H9 (cell line): ENCODE results near the gene EXOG. TPM values are rescaled to one million over a fixed set of nuclear protein-coding genes. Genes with fewer than 3 reads are reported as not detected.
A peak's percentile ranks its signal among the peaks of the same experiment; 100 is the strongest.

Experiments used
- DNase-seq: peaks from one replicate; pipeline ENCODE4 v3.0.0-alpha.2; 2017
- H2AFZ ChIP-seq: one replicate; pipeline ENCODE4 v1.6.1; 2013; ENCODE audit warnings: mild to moderate bottlenecking, low read length, control low read depth, moderate library complexity
- H2AK5ac ChIP-seq: 2 replicates; pipeline ENCODE4 v1.6.1; 2013; ENCODE audit warnings: low read length, control low read depth, mixed read lengths; ENCODE audit not compliant: insufficient read length
- H2BK120ac ChIP-seq: one replicate; pipeline ENCODE4 v1.6.1; 2013; ENCODE audit warnings: low read depth, mild to moderate bottlenecking, low read length, control low read depth, inconsistent platforms; ENCODE audit not compliant: poor library complexity, severe bottlenecking
- H2BK12ac ChIP-seq: 2 replicates; pipeline ENCODE4 v1.6.1; 2013; ENCODE audit warnings: low read length, control low read depth, mixed read lengths, low read depth; ENCODE audit not compliant: insufficient read length
- H2BK15ac ChIP-seq: 2 replicates; pipeline ENCODE4 v1.6.1; 2013; ENCODE audit warnings: low read depth, low read length, control low read depth
- H2BK20ac ChIP-seq: one replicate; pipeline ENCODE4 v1.6.1; 2013; ENCODE audit warnings: low read depth, mild to moderate bottlenecking, low read length, control low read depth, inconsistent platforms; ENCODE audit not compliant: poor library complexity, severe bottlenecking
- H2BK5ac ChIP-seq: 2 replicates; pipeline ENCODE4 v1.6.1; 2013; ENCODE audit warnings: low read length, control low read depth, mixed read lengths; ENCODE audit not compliant: insufficient read length
- H3K14ac ChIP-seq: 2 replicates; pipeline ENCODE4 v1.6.1; 2013; ENCODE audit warnings: low read length, control low read depth; ENCODE audit not compliant: insufficient read depth
- H3K18ac ChIP-seq: 2 replicates; pipeline ENCODE4 v1.6.1; 2013; ENCODE audit warnings: low read depth, mild to moderate bottlenecking, mixed read lengths, low read length, control low read depth; ENCODE audit not compliant: insufficient read length
- H3K23ac ChIP-seq: 2 replicates; pipeline ENCODE4 v1.6.1; 2013; ENCODE audit warnings: low read length, control low read depth, mixed read lengths, low read depth; ENCODE audit not compliant: insufficient read length
- H3K23me2 ChIP-seq: 2 replicates; pipeline ENCODE4 v1.6.1; 2013; ENCODE audit warnings: low read depth, mild to moderate bottlenecking, mixed read lengths, low read length, control low read depth; ENCODE audit not compliant: insufficient read length, poor library complexity, severe bottlenecking
- H3K27ac ChIP-seq: 2 replicates; pipeline ENCODE4 v1.5.1; 2013; ENCODE audit warnings: low read length, control low read depth, mixed read lengths, low read depth; ENCODE audit not compliant: insufficient read length
- H3K27me3 ChIP-seq: 2 replicates; pipeline ENCODE4 v1.6.1; 2013; ENCODE audit warnings: low read length, control low read depth, inconsistent platforms; ENCODE audit not compliant: insufficient read depth
- H3K4ac ChIP-seq: 2 replicates; pipeline ENCODE4 v1.6.1; 2013; ENCODE audit warnings: low read depth, mild to moderate bottlenecking, control low read depth, inconsistent platforms, low read length, moderate library complexity
- H3K4me1 ChIP-seq: 2 replicates; pipeline ENCODE4 v1.6.1; 2013; ENCODE audit warnings: low read length, control low read depth, inconsistent platforms; ENCODE audit not compliant: insufficient read depth
- H3K4me2 ChIP-seq: 2 replicates; pipeline ENCODE4 v1.6.1; 2013; ENCODE audit warnings: low read length, control low read depth, mixed read lengths; ENCODE audit not compliant: insufficient read length, insufficient read depth
- H3K56ac ChIP-seq: 2 replicates; pipeline ENCODE4 v1.6.1; 2013; ENCODE audit warnings: low read depth, mild to moderate bottlenecking, mixed read lengths, low read length, control low read depth; ENCODE audit not compliant: insufficient read length
- H3K79me1 ChIP-seq: 2 replicates; pipeline ENCODE4 v1.6.1; 2013; ENCODE audit warnings: low read depth, mild to moderate bottlenecking, moderate library complexity, low read length, control low read depth, inconsistent platforms; ENCODE audit not compliant: insufficient read depth, poor library complexity, severe bottlenecking
- H3K79me2 ChIP-seq: 2 replicates; pipeline ENCODE4 v1.6.1; 2013; ENCODE audit warnings: low read length, control low read depth, inconsistent platforms; ENCODE audit not compliant: insufficient read depth
- H3K9ac ChIP-seq: 2 replicates; pipeline ENCODE4 v1.6.1; 2013; ENCODE audit warnings: low read length, control low read depth, mixed read lengths; ENCODE audit not compliant: insufficient read length; ENCODE audit errors: extremely low read depth
- H3K9me3 ChIP-seq: one replicate; pipeline ENCODE4 v1.6.1; 2013; ENCODE audit warnings: low read depth, low read length, inconsistent platforms; ENCODE audit not compliant: control insufficient read depth
- H3T11ph ChIP-seq: one replicate; pipeline ENCODE4 v1.6.1; 2013; ENCODE audit warnings: mild to moderate bottlenecking, low read length, control low read depth, inconsistent platforms
- H4K20me1 ChIP-seq: one replicate; pipeline ENCODE4 v1.6.1; 2013; ENCODE audit not compliant: control insufficient read depth, insufficient read length, insufficient read depth
- H4K5ac ChIP-seq: 2 replicates; pipeline ENCODE4 v1.6.1; 2013; ENCODE audit warnings: low read depth, mild to moderate bottlenecking, mixed read lengths, low read length, control low read depth; ENCODE audit not compliant: insufficient read length
- H4K8ac ChIP-seq: replicated peaks from 2 replicates; pipeline ENCODE4 v1.6.1; 2013; ENCODE audit warnings: low read length, control low read depth, mixed read lengths, low read depth; ENCODE audit not compliant: insufficient read length
- H4K91ac ChIP-seq: 2 replicates; pipeline ENCODE4 v1.6.1; 2013; ENCODE audit warnings: low read depth, mild to moderate bottlenecking, moderate library complexity, mixed read lengths, low read length, control low read depth; ENCODE audit not compliant: insufficient read length
- H3K27ac Mint-ChIP-seq, 3 experiments: 2 replicates in 2 of 3; 3 replicates in 1 of 3; pipeline ENCODE4 v1.8.0; 2020 to 2021; ENCODE audit warnings: mixed read lengths in 3 of 3, mild to moderate bottlenecking in 1 of 3, moderate library complexity in 1 of 3
- H3K27me3 Mint-ChIP-seq: 2 replicates; pipeline ENCODE4 v1.8.0; 2021; ENCODE audit warnings: low read depth, mild to moderate bottlenecking, moderate library complexity, mixed read lengths
- H3K36me3 Mint-ChIP-seq, 3 experiments: 2 replicates in 2 of 3; 3 replicates in 1 of 3; pipeline ENCODE4 v1.8.0; 2020 to 2021; ENCODE audit warnings: low read depth in 3 of 3, mixed read lengths in 3 of 3; ENCODE audit not compliant: insufficient read depth in 1 of 3
- H3K4me1 Mint-ChIP-seq, 2 experiments: 2 replicates each; pipeline ENCODE4 v1.8.0; 2020; ENCODE audit warnings: mixed read lengths in 2 of 2
- H3K4me3 Mint-ChIP-seq, 2 experiments: 2 replicates in 1 of 2; 3 replicates in 1 of 2; pipeline ENCODE4 v1.8.0; 2020 to 2021; ENCODE audit warnings: mild to moderate bottlenecking in 2 of 2, mixed read lengths in 2 of 2, moderate library complexity in 1 of 2
- H3K9me3 Mint-ChIP-seq, 2 experiments: 2 replicates in 1 of 2; 3 replicates in 1 of 2; pipeline ENCODE4 v1.8.0; 2020; ENCODE audit warnings: mild to moderate bottlenecking in 2 of 2, mixed read lengths in 2 of 2, moderate library complexity in 1 of 2
- WGBS: extraction: QIAGEN DNeasy Blood & Tissue Kit; methylation state at CpG from one replicate; pipeline ENCODE4 v1.1.7; 2013; ENCODE audit warnings: missing lambda C conversion rate, low lambda C conversion rate, mixed read lengths; ENCODE audit not compliant: insufficient read length; ENCODE audit errors: extremely low coverage; 5-methylcytosine and 5-hydroxymethylcytosine counted together
- total RNA-seq: library from RNA; stranded (reverse); gene quantifications from 2 replicates; pipeline ENCODE4 v1.2.1, GENCODE V29; 2021
- TF ChIP-seq, protein P1 (sequence below): fragments of 200-600 bp; sonication (generic); conservative IDR thresholded peaks from 3 replicates; pipeline ENCODE4 v1.8.0; 2021; ENCODE audit warnings: antibody characterized with exemption, mild to moderate bottlenecking

Gene EXOG
- total RNA-seq, 1 experiment from 2014 or later = 14.1 TPM

- H3K14ac ChIP-seq = peak overlapping the region; percentile 82
- no peaks in the 10 kb centered on the region for H3K27me3 ChIP-seq
- TF ChIP-seq, protein P1, sequence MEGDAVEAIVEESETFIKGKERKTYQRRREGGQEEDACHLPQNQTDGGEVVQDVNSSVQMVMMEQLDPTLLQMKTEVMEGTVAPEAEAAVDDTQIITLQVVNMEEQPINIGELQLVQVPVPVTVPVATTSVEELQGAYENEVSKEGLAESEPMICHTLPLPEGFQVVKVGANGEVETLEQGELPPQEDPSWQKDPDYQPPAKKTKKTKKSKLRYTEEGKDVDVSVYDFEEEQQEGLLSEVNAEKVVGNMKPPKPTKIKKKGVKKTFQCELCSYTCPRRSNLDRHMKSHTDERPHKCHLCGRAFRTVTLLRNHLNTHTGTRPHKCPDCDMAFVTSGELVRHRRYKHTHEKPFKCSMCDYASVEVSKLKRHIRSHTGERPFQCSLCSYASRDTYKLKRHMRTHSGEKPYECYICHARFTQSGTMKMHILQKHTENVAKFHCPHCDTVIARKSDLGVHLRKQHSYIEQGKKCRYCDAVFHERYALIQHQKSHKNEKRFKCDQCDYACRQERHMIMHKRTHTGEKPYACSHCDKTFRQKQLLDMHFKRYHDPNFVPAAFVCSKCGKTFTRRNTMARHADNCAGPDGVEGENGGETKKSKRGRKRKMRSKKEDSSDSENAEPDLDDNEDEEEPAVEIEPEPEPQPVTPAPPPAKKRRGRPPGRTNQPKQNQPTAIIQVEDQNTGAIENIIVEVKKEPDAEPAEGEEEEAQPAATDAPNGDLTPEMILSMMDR = no peak
- no peak overlapping the region for H2BK15ac ChIP-seq
- no peaks in the 10 kb centered on the region for H3K9me3 ChIP-seq
- peaks cover 11% of the 10 kb centered on the region for H3K23me2 ChIP-seq
- H2BK20ac ChIP-seq = no peak overlapping the region
- Mint-ChIP-seq H3K27me3 (peaks cover 9% of the 10 kb centered on the region), H3K4me3 (peak overlapping the region; percentile 97 to 100), H3K9me3 (peaks cover 5% of the 10 kb centered on the region in 2 experiments; a peak in 4 of 5 replicates), H3K27ac (peak overlapping the region; percentile 98 to 100 (median 99)), H3K4me1 (peaks cover 42 to 45% of the 10 kb centered on the region in 2 experiments), H3K36me3 (peaks cover 4 to 7% (median 7%) of the 10 kb centered on the region in 3 experiments; a peak in 6 of 7 replicates)
- peak overlapping the region; percentile 73 for H4K91ac ChIP-seq
- no peak overlapping the region for H3K56ac ChIP-seq
- H3K79me1 ChIP-seq = peaks cover 8% of the 10 kb centered on the region
- peaks cover 2% of the 10 kb centered on the region for H4K20me1 ChIP-seq
- no peak overlapping the region for H3K27ac ChIP-seq
- no peak overlapping the region for H2BK12ac ChIP-seq
- H4K8ac ChIP-seq = no peak overlapping the region
- H2AFZ ChIP-seq = no peak overlapping the region
- no peak overlapping the region for H3T11ph ChIP-seq
- no peak overlapping the region for H3K23ac ChIP-seq
- no peak overlapping the region for H2AK5ac ChIP-seq
- peak overlapping the region; percentile 5 for H3K4ac ChIP-seq
- peak overlapping the region; percentile 84 for H3K4me2 ChIP-seq
- H3K4me1 ChIP-seq = peaks cover 12% of the 10 kb centered on the region
- H3K18ac ChIP-seq = peak overlapping the region; percentile 68
- H4K5ac ChIP-seq = peak overlapping the region; percentile 2
- H2BK120ac ChIP-seq = no peak overlapping the region
- no CpG with 5 or more reads among the region's 72 CpGs for WGBS
- peak overlapping the region; percentile 85 for H3K9ac ChIP-seq
- H3K79me2 ChIP-seq = peaks cover 40% of the 10 kb centered on the region; the same call in 1 of the 2 replicates
- H2BK5ac ChIP-seq = no peak overlapping the region
- peak; percentile 89 for DNase-seq
Measured at GRCh38 chr3:38454884-38455638, 41.1 kb upstream of the EXOG start.
